Measurements from ENCODE around the gene KATNAL2.
"Not testable (repeated sequence)": the region's sequence is repeated elsewhere in the genome, so short reads cannot be mapped to it uniquely, and the experiment has no call there.

DNA sequence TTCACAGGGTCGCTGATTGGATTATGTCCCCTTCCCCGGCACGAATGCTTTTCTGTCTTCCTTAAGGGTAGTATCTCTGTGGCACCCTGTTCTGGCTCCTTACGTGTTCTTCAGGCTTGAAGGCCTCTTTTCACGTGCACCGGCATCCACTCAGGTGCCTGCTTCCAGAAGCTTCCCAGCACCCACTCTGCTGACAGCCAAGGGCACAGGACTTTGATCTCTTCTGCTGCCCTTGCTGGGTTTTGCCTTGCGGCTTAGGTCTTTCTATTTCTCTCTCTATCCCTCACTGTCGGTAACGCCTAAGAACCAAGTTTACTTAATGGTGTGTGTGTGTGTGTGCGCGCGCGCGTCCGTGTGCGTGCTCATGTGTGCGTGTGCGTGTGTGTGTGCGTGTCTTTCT, 103.4 kb downstream of the KATNAL2 start:
- TF ChIP-seq, protein P1, sequence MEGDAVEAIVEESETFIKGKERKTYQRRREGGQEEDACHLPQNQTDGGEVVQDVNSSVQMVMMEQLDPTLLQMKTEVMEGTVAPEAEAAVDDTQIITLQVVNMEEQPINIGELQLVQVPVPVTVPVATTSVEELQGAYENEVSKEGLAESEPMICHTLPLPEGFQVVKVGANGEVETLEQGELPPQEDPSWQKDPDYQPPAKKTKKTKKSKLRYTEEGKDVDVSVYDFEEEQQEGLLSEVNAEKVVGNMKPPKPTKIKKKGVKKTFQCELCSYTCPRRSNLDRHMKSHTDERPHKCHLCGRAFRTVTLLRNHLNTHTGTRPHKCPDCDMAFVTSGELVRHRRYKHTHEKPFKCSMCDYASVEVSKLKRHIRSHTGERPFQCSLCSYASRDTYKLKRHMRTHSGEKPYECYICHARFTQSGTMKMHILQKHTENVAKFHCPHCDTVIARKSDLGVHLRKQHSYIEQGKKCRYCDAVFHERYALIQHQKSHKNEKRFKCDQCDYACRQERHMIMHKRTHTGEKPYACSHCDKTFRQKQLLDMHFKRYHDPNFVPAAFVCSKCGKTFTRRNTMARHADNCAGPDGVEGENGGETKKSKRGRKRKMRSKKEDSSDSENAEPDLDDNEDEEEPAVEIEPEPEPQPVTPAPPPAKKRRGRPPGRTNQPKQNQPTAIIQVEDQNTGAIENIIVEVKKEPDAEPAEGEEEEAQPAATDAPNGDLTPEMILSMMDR (IDR thresholded peaks at IDR 0.05) = not testable (repeated sequence)
- TF ChIP-seq, protein P2, sequence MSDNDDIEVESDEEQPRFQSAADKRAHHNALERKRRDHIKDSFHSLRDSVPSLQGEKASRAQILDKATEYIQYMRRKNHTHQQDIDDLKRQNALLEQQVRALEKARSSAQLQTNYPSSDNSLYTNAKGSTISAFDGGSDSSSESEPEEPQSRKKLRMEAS (CRISPR knock-in tag; IDR thresholded peaks at IDR 0.05) = not testable (repeated sequence)
- TF ChIP-seq RELA (CRISPR knock-in tag; IDR thresholded peaks at IDR 0.05; ENCODE audit: borderline replicate concordance); SP1 (CRISPR knock-in tag; conservative IDR thresholded peaks at IDR 0.05); NR1H2 (CRISPR knock-in tag; IDR thresholded peaks at IDR 0.05): not testable (repeated sequence)
- TF ChIP-seq, protein P3, sequence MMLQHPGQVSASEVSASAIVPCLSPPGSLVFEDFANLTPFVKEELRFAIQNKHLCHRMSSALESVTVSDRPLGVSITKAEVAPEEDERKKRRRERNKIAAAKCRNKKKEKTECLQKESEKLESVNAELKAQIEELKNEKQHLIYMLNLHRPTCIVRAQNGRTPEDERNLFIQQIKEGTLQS (CRISPR knock-in tag; conservative IDR thresholded peaks at IDR 0.05) = not testable (repeated sequence)
- TF ChIP-seq, protein P4, sequence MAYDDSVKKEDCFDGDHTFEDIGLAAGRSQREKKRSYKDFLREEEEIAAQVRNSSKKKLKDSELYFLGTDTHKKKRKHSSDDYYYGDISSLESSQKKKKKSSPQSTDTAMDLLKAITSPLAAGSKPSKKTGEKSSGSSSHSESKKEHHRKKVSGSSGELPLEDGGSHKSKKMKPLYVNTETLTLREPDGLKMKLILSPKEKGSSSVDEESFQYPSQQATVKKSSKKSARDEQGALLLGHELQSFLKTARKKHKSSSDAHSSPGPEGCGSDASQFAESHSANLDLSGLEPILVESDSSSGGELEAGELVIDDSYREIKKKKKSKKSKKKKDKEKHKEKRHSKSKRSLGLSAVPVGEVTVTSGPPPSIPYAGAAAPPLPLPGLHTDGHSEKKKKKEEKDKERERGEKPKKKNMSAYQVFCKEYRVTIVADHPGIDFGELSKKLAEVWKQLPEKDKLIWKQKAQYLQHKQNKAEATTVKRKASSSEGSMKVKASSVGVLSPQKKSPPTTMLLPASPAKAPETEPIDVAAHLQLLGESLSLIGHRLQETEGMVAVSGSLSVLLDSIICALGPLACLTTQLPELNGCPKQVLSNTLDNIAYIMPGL (CRISPR knock-in tag; IDR thresholded peaks at IDR 0.05) = not testable (repeated sequence)
- TF ChIP-seq, protein P5, sequence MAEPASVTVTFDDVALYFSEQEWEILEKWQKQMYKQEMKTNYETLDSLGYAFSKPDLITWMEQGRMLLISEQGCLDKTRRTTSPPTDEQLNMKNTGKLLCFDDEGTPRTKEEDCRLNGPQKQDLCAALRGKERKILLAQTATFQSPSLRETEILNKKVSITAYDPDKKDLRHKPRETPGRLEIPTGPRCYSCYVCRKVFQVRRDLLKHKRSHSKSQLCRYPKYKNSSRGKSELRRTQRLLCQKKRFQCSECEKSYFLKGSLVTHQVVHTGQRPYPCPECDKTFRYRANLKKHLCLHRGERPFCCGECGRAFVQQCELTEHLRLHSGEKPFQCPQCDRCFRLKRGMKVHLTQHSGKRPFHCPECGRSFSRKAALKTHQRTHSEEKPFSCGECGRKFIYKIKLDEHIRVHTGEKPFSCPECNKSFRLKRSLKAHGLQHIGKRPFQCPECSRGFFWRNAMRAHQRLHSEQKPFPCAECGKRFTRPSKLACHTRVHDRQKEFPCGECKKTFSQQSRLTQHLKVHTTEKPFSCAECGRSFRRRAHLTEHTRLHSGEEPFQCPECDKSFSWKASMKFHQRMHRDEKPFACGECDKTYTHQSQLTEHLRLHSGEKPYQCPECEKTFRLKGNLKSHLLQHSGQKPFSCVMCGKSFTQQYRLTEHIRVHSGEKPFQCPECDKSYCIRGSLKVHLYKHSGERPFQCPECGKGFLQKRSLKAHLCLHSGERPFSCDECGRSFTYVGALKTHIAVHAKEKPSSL (CRISPR knock-in tag; conservative IDR thresholded peaks at IDR 0.05) = not testable (repeated sequence)
- TF ChIP-seq, protein P6, sequence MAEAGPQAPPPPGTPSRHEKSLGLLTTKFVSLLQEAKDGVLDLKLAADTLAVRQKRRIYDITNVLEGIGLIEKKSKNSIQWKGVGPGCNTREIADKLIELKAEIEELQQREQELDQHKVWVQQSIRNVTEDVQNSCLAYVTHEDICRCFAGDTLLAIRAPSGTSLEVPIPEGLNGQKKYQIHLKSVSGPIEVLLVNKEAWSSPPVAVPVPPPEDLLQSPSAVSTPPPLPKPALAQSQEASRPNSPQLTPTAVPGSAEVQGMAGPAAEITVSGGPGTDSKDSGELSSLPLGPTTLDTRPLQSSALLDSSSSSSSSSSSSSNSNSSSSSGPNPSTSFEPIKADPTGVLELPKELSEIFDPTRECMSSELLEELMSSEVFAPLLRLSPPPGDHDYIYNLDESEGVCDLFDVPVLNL (CRISPR knock-in tag; IDR thresholded peaks at IDR 0.05; ENCODE audit: borderline replicate concordance, low read depth) = not testable (repeated sequence)
- TF ChIP-seq, protein P7, sequence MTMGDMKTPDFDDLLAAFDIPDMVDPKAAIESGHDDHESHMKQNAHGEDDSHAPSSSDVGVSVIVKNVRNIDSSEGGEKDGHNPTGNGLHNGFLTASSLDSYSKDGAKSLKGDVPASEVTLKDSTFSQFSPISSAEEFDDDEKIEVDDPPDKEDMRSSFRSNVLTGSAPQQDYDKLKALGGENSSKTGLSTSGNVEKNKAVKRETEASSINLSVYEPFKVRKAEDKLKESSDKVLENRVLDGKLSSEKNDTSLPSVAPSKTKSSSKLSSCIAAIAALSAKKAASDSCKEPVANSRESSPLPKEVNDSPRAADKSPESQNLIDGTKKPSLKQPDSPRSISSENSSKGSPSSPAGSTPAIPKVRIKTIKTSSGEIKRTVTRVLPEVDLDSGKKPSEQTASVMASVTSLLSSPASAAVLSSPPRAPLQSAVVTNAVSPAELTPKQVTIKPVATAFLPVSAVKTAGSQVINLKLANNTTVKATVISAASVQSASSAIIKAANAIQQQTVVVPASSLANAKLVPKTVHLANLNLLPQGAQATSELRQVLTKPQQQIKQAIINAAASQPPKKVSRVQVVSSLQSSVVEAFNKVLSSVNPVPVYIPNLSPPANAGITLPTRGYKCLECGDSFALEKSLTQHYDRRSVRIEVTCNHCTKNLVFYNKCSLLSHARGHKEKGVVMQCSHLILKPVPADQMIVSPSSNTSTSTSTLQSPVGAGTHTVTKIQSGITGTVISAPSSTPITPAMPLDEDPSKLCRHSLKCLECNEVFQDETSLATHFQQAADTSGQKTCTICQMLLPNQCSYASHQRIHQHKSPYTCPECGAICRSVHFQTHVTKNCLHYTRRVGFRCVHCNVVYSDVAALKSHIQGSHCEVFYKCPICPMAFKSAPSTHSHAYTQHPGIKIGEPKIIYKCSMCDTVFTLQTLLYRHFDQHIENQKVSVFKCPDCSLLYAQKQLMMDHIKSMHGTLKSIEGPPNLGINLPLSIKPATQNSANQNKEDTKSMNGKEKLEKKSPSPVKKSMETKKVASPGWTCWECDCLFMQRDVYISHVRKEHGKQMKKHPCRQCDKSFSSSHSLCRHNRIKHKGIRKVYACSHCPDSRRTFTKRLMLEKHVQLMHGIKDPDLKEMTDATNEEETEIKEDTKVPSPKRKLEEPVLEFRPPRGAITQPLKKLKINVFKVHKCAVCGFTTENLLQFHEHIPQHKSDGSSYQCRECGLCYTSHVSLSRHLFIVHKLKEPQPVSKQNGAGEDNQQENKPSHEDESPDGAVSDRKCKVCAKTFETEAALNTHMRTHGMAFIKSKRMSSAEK (CRISPR knock-in tag; IDR thresholded peaks at IDR 0.05; ENCODE audit: borderline replicate concordance) = not testable (repeated sequence)

Data from WTC11 (cell line).